Measurements from ENCODE around the gene BEND6.

BEND6 gene, protein sequence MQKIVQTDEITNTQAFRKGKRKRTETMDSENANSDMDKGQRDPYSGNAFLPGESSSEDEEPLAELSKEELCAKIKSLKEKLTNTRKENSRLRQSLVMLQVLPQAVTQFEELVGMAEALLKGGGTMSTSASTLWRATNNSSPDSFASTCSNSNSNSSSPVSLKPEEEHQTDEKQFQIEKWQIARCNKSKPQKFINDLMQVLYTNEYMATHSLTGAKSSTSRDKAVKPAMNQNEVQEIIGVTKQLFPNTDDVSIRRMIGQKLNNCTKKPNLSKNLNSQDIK

DNA sequence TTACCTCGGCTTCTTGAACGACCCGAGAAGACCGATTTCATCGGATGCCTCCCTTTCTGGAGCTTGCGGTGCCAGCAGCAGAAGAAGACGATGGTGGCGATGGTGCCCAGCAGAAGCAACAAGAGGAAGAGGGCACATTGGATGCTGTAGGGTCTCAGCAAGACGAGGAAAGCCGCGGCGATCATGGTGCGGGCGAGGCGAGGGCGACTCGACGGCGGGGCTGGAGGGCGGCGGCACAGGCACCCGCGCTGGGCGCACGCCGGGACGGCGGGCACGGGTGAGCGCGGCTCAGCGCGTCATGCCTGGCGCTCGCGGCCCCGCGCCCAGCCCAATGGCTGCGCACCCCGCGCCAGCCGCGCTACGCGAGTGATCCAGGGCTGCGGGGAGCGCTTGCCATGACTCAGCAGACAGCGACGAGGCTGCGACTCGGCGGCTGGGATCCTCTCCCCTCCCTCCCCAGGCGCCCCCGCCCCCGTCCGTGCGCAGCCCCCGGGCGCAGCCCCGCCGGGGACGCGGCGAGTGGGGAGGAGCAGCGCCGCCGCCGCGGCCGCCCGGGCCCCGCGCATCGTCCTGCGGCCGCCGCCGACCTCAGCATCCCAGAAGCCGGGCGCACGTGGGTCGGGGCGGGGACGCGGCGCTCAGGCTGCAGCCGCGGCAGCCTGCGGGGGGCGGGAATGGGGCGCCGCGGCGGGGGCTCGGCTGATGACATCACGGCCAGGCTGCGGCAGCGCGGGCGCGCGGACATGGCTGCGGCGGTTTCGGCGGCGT lies at the start of gene BEND6:
Gene BEND6 (plus strand): TSS at position 705 of the 768 bp plus-strand sequence. CDS start 26,704 bp downstream, outside the sequence.
- Histone ChIP-seq H3K27me3 (ENCODE audit: control insufficient read depth, insufficient read depth, low read length) (no peaks in the 10 kb centered on the region), H3K9ac (ENCODE audit: low read length) (peak within 1 kb of the TSS; percentile 19), H3K27ac (ENCODE audit: low read depth, low read length) (peak within 1 kb of the TSS; percentile 56)

DNA sequence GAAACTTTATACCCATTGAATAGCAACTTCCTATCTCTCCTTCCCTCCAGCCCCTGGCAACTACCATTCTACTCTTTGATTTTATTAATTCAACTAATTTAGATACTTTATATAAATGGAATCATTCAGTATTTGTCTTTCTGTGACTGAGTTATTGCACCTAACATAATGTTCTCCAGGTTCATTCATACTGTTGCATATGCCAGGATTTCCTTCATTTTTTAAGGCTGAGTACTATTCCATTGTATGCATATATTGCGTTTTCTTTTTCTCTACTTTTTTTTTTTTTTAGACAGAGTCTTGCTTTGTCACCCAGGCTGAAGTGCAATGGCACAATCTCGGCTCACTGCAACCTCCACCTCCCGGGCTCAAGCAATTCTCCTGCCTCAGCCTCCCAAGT lies 49.5 kb upstream of the BEND6 start:
- no peaks in the 10 kb centered on the region for H3K36me3 ChIP-seq (ENCODE audit: control insufficient read depth, insufficient read depth, low read length)
- peaks cover 2% of the 10 kb centered on the region for H3K4me1 ChIP-seq (ENCODE audit: control insufficient read depth, insufficient read depth, low read length)
- H3K27me3 ChIP-seq (ENCODE audit: control insufficient read depth, insufficient read depth, low read length) = no peaks in the 10 kb centered on the region
- no peak overlapping the region for H3K27ac ChIP-seq (ENCODE audit: low read depth, low read length)
- H3K4me3 ChIP-seq (ENCODE audit: low read length) = no peak overlapping the region
- no peak overlapping the region for H3K9ac ChIP-seq (ENCODE audit: low read length)

More for the DNA sequence above, at the start of gene BEND6:
- peak within 1 kb of the TSS; percentile 82 for H3K4me3 ChIP-seq (ENCODE audit: low read length)
- no peaks in the 10 kb centered on the region for H3K36me3 ChIP-seq (ENCODE audit: control insufficient read depth, insufficient read depth, low read length)
- H3K4me1 ChIP-seq (ENCODE audit: control insufficient read depth, insufficient read depth, low read length) = no peaks in the 10 kb centered on the region

DNA sequence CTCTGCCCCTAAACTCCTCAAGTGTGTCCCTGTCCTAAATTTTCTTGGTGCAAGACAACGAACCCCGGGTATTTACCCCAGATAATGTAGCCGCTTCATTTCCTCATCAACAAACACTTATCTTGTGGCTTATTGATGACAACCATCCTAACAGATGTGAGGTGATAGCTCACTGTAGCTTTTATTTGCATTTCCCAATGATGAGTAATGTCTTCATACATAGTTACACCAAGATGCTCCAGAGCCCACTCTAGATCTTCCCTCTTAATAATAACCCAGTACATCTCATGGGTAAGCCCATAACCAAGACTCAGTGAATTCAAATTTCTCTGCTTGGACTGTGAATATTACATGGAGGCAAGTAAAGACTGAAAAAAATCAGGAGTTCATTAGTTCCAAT lies 48.2 kb upstream of the BEND6 start:
- H3K4me1 ChIP-seq (ENCODE audit: control insufficient read depth, insufficient read depth, low read length) = no peaks in the 10 kb centered on the region
- no peak overlapping the region for H3K9ac ChIP-seq (ENCODE audit: low read length)
- H3K27me3 ChIP-seq (ENCODE audit: control insufficient read depth, insufficient read depth, low read length) = no peaks in the 10 kb centered on the region
- H3K4me3 ChIP-seq (ENCODE audit: low read length) = no peak overlapping the region
- H3K27ac ChIP-seq (ENCODE audit: low read depth, low read length) = no peak overlapping the region
- no peaks in the 10 kb centered on the region for H3K36me3 ChIP-seq (ENCODE audit: control insufficient read depth, insufficient read depth, low read length)

DNA sequence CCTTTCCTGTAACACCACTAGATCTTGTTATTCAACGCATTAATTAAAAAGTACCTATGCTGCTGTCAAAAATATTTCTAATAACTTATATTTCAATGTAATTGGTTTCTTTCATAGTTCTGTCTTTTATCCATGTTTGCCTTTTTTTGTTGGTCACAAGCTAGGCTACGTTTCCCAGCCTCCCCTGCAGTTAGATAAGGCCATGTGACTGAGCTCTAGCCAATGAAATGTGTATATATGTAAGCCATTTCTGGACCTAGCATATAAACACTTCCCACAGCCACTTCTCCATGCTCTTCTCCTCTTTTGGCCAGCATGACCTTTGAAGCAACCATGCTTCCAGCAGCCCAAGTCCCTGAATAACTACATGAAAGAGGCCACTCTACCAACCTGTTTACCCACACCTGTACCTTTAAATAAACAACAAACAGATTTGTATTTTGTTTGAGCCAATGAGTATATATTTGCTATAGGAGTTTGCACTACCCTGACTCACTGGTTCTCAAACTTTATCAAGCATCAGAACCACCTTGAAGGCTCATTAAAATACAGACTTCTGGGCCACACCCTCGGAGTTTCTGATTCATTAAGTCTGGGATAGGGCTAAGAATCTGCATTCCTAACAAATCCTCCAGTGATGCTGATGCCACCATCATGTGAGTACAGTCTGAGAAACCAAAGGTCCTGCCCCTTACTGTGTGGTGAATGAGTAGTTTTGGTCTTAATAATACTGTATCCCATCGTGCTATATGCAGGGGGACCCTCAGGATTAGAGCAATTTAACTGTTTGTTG lies 45.6 kb upstream of the BEND6 start:
- Histone ChIP-seq H3K27ac (ENCODE audit: low read depth, low read length) (no peak overlapping the region), H3K4me3 (ENCODE audit: low read length) (no peak overlapping the region), H3K27me3 (ENCODE audit: control insufficient read depth, insufficient read depth, low read length) (no peaks in the 10 kb centered on the region), H3K9ac (ENCODE audit: low read length) (no peak overlapping the region), H3K4me1 (ENCODE audit: control insufficient read depth, insufficient read depth, low read length) (no peaks in the 10 kb centered on the region), H3K36me3 (ENCODE audit: control insufficient read depth, insufficient read depth, low read length) (no peaks in the 10 kb centered on the region)

DNA sequence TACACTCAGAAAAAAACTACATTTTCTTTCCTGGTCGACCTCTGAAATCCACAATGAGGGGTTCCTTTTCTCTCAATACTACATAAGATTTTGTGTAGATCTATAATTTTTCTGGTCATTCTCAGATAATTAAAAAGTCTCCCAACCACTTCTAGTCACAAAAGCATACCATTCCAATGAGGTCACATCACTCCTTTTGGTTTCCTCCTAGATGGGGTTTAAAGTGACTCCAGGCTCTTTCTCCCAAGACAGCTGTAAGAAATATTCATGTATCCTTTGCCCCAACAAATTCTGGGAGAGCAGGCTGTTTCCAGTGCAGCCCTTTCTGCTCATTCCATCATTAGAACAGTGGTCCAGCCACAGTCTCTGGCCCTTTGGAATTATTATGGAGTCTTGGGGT lies 43.1 kb upstream of the BEND6 start:
- no peaks in the 10 kb centered on the region for H3K4me1 ChIP-seq (ENCODE audit: control insufficient read depth, insufficient read depth, low read length)
- no peak overlapping the region for H3K9ac ChIP-seq (ENCODE audit: low read length)
- H3K4me3 ChIP-seq (ENCODE audit: low read length) = no peak overlapping the region
- no peak overlapping the region for H3K27ac ChIP-seq (ENCODE audit: low read depth, low read length)
- no peaks in the 10 kb centered on the region for H3K36me3 ChIP-seq (ENCODE audit: control insufficient read depth, insufficient read depth, low read length)
- H3K27me3 ChIP-seq (ENCODE audit: control insufficient read depth, insufficient read depth, low read length) = no peaks in the 10 kb centered on the region

DNA sequence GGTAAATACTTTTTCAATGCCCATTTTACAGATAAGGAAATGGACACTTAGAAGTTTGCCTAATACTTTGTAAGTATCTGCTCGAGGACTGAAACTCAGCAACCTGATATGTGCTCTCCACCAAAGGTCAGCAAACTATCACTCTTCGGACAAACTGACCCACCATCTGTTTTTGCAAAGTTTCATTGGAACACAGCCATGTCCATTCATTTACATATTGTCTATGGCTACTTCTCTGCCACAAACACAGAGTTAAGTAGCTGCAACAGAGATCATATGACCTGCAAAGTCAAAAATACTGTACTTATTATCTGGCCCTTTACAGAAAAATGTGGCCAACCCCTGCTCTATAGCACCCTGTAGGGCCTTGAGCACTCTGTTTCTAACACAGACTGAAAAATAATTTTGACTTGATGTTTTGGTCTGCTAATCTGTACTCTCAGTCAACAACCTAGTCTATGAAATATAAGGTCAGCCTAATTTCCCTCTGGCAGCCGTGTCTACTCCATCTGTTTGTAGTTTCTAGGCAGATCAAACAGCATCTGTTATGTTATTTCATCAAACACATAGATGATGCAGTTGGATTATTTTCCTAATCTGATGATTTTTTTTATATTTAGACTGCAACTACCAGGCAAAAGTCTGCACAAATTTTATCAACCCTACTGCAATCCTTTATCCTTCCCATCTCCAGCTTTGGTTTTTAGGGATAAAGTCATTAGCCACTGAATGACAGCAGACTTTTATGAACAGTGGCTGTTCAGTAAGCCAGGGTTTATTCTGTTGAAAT lies 41.4 kb upstream of the BEND6 start:
- no peaks in the 10 kb centered on the region for H3K4me1 ChIP-seq (ENCODE audit: control insufficient read depth, insufficient read depth, low read length)
- H3K4me3 ChIP-seq (ENCODE audit: low read length) = no peak overlapping the region
- H3K27me3 ChIP-seq (ENCODE audit: control insufficient read depth, insufficient read depth, low read length) = no peaks in the 10 kb centered on the region
- no peak overlapping the region for H3K27ac ChIP-seq (ENCODE audit: low read depth, low read length)
- no peaks in the 10 kb centered on the region for H3K36me3 ChIP-seq (ENCODE audit: control insufficient read depth, insufficient read depth, low read length)
- no peak overlapping the region for H3K9ac ChIP-seq (ENCODE audit: low read length)

DNA sequence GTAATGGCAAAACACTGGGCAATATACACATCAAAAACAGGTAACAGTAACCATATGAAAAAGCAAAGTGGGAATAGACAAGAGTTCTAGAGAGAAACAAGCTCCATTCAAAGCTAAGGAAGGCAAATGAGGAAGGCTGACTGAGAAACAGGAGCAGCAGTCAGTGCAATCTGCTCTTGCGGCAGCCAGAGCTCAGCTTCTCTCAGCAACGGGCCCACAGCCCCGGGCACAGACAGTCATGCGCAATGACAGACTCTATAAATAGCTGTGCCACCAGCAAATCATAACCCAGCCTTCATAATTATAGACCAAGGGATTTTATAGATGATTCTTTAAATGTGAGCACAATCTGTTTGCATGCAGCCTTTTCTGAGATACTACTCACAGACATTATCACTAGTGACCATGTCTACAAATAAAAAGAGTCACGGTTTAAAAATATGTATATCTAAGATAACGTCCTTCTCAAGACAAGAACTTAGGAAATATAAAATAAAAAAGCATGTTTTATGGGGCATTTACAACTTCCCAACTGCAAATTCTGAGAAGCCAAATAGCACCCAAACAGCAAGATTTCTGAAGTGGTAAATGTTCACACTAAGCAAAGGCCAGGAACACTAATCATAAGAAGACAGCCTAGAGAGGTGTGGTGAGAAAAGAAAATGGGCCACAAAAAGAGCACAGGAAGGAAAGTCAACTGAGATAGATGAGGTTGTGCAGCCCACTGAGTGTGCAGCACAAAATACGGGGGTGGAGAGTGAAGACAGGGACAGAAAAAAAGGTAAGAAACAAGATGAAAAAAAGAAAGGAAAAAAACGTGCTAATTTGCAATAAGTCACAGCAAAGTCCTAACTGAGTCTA lies 39.9 kb upstream of the BEND6 start:
- H3K4me1 ChIP-seq (ENCODE audit: control insufficient read depth, insufficient read depth, low read length) = no peaks in the 10 kb centered on the region
- H3K27ac ChIP-seq (ENCODE audit: low read depth, low read length) = no peak overlapping the region
- H3K9ac ChIP-seq (ENCODE audit: low read length) = no peak overlapping the region
- no peaks in the 10 kb centered on the region for H3K27me3 ChIP-seq (ENCODE audit: control insufficient read depth, insufficient read depth, low read length)
- no peak overlapping the region for H3K4me3 ChIP-seq (ENCODE audit: low read length)
- H3K36me3 ChIP-seq (ENCODE audit: control insufficient read depth, insufficient read depth, low read length) = no peaks in the 10 kb centered on the region

DNA sequence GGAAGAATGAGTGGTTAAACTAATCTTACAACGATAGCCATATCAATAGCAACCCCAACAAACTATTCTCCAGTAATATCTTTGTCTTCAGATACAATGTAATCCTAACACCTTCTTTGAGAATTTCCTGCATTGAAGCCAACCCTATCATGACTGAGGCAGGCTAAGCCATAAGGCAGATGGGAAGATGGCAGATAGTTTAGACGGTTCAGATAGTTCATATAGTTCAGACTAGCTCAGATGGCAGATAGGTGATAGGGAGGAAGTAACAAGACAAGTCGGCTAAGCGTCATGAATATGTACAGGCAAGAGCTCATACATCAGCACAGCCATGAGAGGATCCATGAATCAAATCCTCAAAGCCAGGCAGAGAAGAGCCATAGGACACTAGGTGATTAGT lies 39.1 kb upstream of the BEND6 start:
- Histone ChIP-seq H3K4me1 (ENCODE audit: control insufficient read depth, insufficient read depth, low read length) (no peaks in the 10 kb centered on the region), H3K9ac (ENCODE audit: low read length) (no peak overlapping the region), H3K27ac (ENCODE audit: low read depth, low read length) (no peak overlapping the region)

DNA sequence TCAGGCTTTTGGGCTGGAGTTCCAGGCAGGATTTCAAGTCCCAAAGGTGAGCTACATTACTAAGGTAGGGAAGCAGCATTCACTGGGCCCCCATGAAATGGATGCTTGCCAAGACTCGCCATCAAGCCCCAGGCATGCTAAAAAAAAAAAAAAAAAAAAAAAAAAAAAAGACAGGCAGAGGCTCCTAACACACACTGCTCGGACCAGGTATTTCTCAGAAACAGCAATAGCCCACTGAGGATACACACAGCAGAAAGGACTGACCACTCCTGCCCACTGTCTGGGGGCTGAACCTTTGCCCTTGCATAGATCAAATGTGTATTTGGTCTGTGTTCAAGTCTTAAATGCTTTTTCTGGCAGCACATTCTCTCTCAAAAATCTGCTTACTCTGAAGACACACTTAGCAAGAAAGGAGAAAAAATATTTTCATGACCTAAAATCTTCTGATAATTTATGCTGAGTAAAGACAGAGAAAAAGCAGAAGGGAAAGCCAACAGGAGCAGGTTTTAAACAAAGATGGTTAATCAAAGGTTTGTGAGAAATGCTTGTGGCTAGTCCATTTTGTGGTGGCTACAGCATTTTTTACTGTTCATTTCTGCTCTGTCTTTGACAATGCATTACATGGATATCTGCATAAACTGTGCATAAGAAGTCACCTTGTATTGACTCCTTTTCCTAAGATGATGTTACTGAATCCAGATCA lies 37.9 kb upstream of the BEND6 start:
- no peaks in the 10 kb centered on the region for H3K4me1 ChIP-seq (ENCODE audit: control insufficient read depth, insufficient read depth, low read length)
- no peak overlapping the region for H3K27ac ChIP-seq (ENCODE audit: low read depth, low read length)
- no peak overlapping the region for H3K4me3 ChIP-seq (ENCODE audit: low read length)
- H3K9ac ChIP-seq (ENCODE audit: low read length) = no peak overlapping the region
- H3K27me3 ChIP-seq (ENCODE audit: control insufficient read depth, insufficient read depth, low read length) = no peaks in the 10 kb centered on the region
- no peaks in the 10 kb centered on the region for H3K36me3 ChIP-seq (ENCODE audit: control insufficient read depth, insufficient read depth, low read length)

More for the DNA sequence above, 39.1 kb upstream of the BEND6 start:
- Histone ChIP-seq H3K36me3 (ENCODE audit: control insufficient read depth, insufficient read depth, low read length) (no peaks in the 10 kb centered on the region), H3K27me3 (ENCODE audit: control insufficient read depth, insufficient read depth, low read length) (no peaks in the 10 kb centered on the region), H3K4me3 (ENCODE audit: low read length) (no peak overlapping the region)

DNA sequence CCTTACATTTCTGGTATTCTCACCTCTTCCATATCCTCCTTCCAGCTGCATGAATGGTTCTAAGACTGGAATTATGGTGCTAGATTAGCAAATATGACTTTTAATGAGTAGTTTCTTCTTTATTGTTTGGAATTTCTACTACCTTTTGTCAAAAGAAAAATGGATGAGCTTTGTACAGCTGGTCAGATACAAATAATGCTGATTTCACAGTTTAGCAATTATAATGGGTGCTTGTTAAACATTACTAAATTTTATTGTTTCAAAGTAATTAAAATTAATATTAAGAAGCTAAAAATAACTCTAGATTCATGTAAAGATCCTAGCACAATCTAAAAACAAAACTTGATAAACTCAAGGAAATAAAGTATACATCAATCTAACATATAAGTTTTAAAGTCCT lies 32.3 kb upstream of the BEND6 start:
- H3K27me3 ChIP-seq (ENCODE audit: control insufficient read depth, insufficient read depth, low read length) = no peaks in the 10 kb centered on the region
- no peaks in the 10 kb centered on the region for H3K4me1 ChIP-seq (ENCODE audit: control insufficient read depth, insufficient read depth, low read length)
- H3K4me3 ChIP-seq (ENCODE audit: low read length) = no peak overlapping the region
- no peaks in the 10 kb centered on the region for H3K36me3 ChIP-seq (ENCODE audit: control insufficient read depth, insufficient read depth, low read length)
- no peak overlapping the region for H3K27ac ChIP-seq (ENCODE audit: low read depth, low read length)
- no peak overlapping the region for H3K9ac ChIP-seq (ENCODE audit: low read length)

DNA sequence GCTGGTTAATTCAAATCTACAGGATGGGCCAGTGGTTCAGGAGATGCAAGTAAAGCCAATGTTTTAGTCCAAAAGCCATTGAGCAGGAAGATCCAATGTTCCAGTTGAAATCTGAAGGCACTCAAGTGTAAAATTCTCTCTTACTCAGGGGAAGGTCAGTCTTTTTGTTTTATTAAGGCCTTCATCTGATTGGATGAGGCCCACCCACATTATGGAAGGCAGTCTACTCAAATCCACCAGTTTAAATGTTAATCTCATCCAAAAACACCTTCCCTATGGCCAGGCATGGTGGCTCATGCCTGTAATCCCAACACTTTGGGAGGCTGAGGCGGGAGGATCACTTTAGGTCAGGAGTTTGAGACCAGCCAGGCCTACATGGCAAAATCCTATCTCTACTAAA lies 31.3 kb upstream of the BEND6 start:
- Histone ChIP-seq H3K27ac (ENCODE audit: low read depth, low read length) (no peak overlapping the region), H3K4me1 (ENCODE audit: control insufficient read depth, insufficient read depth, low read length) (no peaks in the 10 kb centered on the region), H3K9ac (ENCODE audit: low read length) (no peak overlapping the region), H3K27me3 (ENCODE audit: control insufficient read depth, insufficient read depth, low read length) (no peaks in the 10 kb centered on the region), H3K4me3 (ENCODE audit: low read length) (no peak overlapping the region), H3K36me3 (ENCODE audit: control insufficient read depth, insufficient read depth, low read length) (no peaks in the 10 kb centered on the region)

Data from rectal smooth muscle tissue (tissue), 1 donor.